SH-SY5Y (cell line): ENCODE measurements around the gene FUBP1.

Experiments
- GATA2 ChIP-seq: IDR thresholded peaks from 2 replicates; pipeline ENCODE4 v1.6.1; 2011; ENCODE audit warnings: mild to moderate bottlenecking, low read depth, low read length
- GATA3 ChIP-seq: IDR thresholded peaks from 2 replicates; pipeline ENCODE4 v1.6.1; 2011; ENCODE audit warnings: low read depth, mild to moderate bottlenecking, low read length, moderate library complexity

- TF ChIP-seq GATA2 = no peak
- TF ChIP-seq GATA3 = no peak
Measured at GRCh38 chr1:78015148-78015547, 36.3 kb upstream of the FUBP1 start.
